Trophoblast cell (in vitro differentiated cells and primary cell): ENCODE results near the gene TMEM101.

Experiments used
- DNase-seq, 2 donors: peaks; one replicate each; pipeline ENCODE4 v3.0.0-alpha.2; 2016
- H2AFZ ChIP-seq: 2 replicates; pipeline ENCODE4 v1.6.1; 2013; ENCODE audit warnings: low read length, moderate library complexity, mild to moderate bottlenecking; ENCODE audit not compliant: insufficient read depth, poor library complexity
- H2AK5ac ChIP-seq: 2 replicates; pipeline ENCODE4 v1.6.1; 2013; ENCODE audit warnings: mild to moderate bottlenecking, low read length
- H2BK120ac ChIP-seq: 2 replicates; pipeline ENCODE4 v1.6.1; 2013; ENCODE audit warnings: low read length, mild to moderate bottlenecking, moderate library complexity; ENCODE audit not compliant: insufficient read depth, poor library complexity
- H2BK12ac ChIP-seq: 2 replicates; pipeline ENCODE4 v1.6.1; 2013; ENCODE audit warnings: mild to moderate bottlenecking, low read length, moderate library complexity
- H2BK5ac ChIP-seq: 2 replicates; pipeline ENCODE4 v1.6.1; 2013; ENCODE audit warnings: low read length, low read depth, moderate library complexity, mild to moderate bottlenecking; ENCODE audit not compliant: poor library complexity
- H3K14ac ChIP-seq: 2 replicates; pipeline ENCODE4 v1.6.1; 2013; ENCODE audit warnings: mild to moderate bottlenecking, low read length
- H3K18ac ChIP-seq: 2 replicates; pipeline ENCODE4 v1.6.1; 2013; ENCODE audit warnings: mild to moderate bottlenecking, low read length
- H3K23ac ChIP-seq: 2 replicates; pipeline ENCODE4 v1.6.1; 2013; ENCODE audit warnings: low read length
- H3K27ac ChIP-seq: 2 replicates; pipeline ENCODE4 v1.5.1; 2013; ENCODE audit warnings: low read depth, mild to moderate bottlenecking, inconsistent platforms, low read length, moderate library complexity
- H3K27me3 ChIP-seq: 2 replicates; pipeline ENCODE4 v1.6.1; 2013; ENCODE audit warnings: inconsistent platforms, mild to moderate bottlenecking, low read length, moderate library complexity; ENCODE audit not compliant: insufficient read depth
- H3K36me3 ChIP-seq, 2 experiments: 1 replicate in 1 of 2; 2 replicates in 1 of 2; pipeline ENCODE4 v1.6.1; 2013; ENCODE audit warnings: low read length in 2 of 2, mild to moderate bottlenecking in 2 of 2, moderate library complexity in 1 of 2; ENCODE audit not compliant: insufficient read depth in 2 of 2, control insufficient read depth in 1 of 2
- H3K4ac ChIP-seq: 2 replicates; pipeline ENCODE4 v1.6.1; 2013; ENCODE audit warnings: low read depth, mild to moderate bottlenecking, low read length, moderate library complexity
- H3K4me1 ChIP-seq, 2 experiments: 1 replicate in 1 of 2; 2 replicates in 1 of 2; pipeline ENCODE4 v1.6.1; 2013; ENCODE audit warnings: low read length in 2 of 2, mild to moderate bottlenecking in 2 of 2, moderate library complexity in 1 of 2; ENCODE audit not compliant: insufficient read depth in 2 of 2, control insufficient read depth in 1 of 2
- H3K4me2 ChIP-seq: 2 replicates; pipeline ENCODE4 v1.6.1; 2013; ENCODE audit warnings: inconsistent platforms, mild to moderate bottlenecking, low read length, moderate library complexity
- H3K4me3 ChIP-seq: 2 replicates; pipeline ENCODE4 v1.5.1; 2013; ENCODE audit warnings: mild to moderate bottlenecking, low read depth, low read length, inconsistent platforms
- H3K79me1 ChIP-seq: one replicate; pipeline ENCODE4 v1.6.1; 2013; ENCODE audit warnings: low read length
- H3K79me2 ChIP-seq: 2 replicates; pipeline ENCODE4 v1.6.1; 2013; ENCODE audit warnings: low read length, mild to moderate bottlenecking; ENCODE audit not compliant: control insufficient read depth, insufficient read depth, poor library complexity
- H3K9ac ChIP-seq: 2 replicates; pipeline ENCODE4 v1.6.1; 2013; ENCODE audit warnings: mild to moderate bottlenecking, low read length
- H3K9me3 ChIP-seq: 2 replicates; pipeline ENCODE4 v1.6.1; 2013; ENCODE audit warnings: low read depth, mild to moderate bottlenecking, control low read depth, inconsistent platforms, low read length; ENCODE audit not compliant: insufficient read depth
- H4K12ac ChIP-seq: 2 replicates; pipeline ENCODE4 v1.6.1; 2013; ENCODE audit warnings: low read depth, mild to moderate bottlenecking, low read length, moderate library complexity
- H4K8ac ChIP-seq: 2 replicates; pipeline ENCODE4 v1.6.1; 2013; ENCODE audit warnings: low read depth, mild to moderate bottlenecking, low read length, moderate library complexity
- H4K91ac ChIP-seq: one replicate; pipeline ENCODE4 v1.6.1; 2013; ENCODE audit warnings: low read depth, mild to moderate bottlenecking, low read length, moderate library complexity
- WGBS: extraction: QIAGEN DNeasy Blood & Tissue Kit; methylation state at CpG from one replicate; pipeline ENCODE4 v1.1.7; 2013; ENCODE audit warnings: missing lambda C conversion rate; ENCODE audit not compliant: insufficient read length, insufficient coverage; ENCODE audit errors: extremely low coverage; 5-methylcytosine and 5-hydroxymethylcytosine counted together

TMEM101 gene

GRCh38 chr17:44030482-44030881 is 15.7 kb upstream of the TMEM101 start:
- Histone ChIP-seq H3K9me3 (no peaks in the 10 kb centered on the region), H4K8ac (no peak overlapping the region), H3K4me2 (no peak overlapping the region), H2AK5ac (no peak overlapping the region), H3K4me1 (no peaks in the 10 kb centered on the region), H3K14ac (no peak overlapping the region), H4K91ac (no peak overlapping the region), H4K12ac (no peak overlapping the region), H2AFZ (no peak overlapping the region), H3K4ac (no peak overlapping the region), H3K4me3 (no peak overlapping the region), H3K18ac (no peak overlapping the region), H2BK120ac (no peak overlapping the region), H3K27ac (no peak overlapping the region), H3K79me2 (no peaks in the 10 kb centered on the region), H2BK5ac (no peak overlapping the region), H3K23ac (no peak overlapping the region), H3K27me3 (no peaks in the 10 kb centered on the region), H3K79me1 (no peaks in the 10 kb centered on the region), H3K9ac (no peak overlapping the region), H3K36me3 (peaks cover 20 to 38% of the 10 kb centered on the region in 2 experiments), H2BK12ac (no peak overlapping the region)
- no CpG with 5 or more reads among the region's 3 CpGs for WGBS
- no peak for DNase-seq

- H3K9me3 ChIP-seq, result no peaks in the 10 kb centered on the region
- H3K23ac ChIP-seq, result no peak overlapping the region
- no peak overlapping the region for H4K12ac ChIP-seq
- H3K14ac ChIP-seq, result no peak overlapping the region
- H3K36me3 ChIP-seq, result peaks cover 24 to 38% of the 10 kb centered on the region in 2 experiments
- no peak overlapping the region for H3K9ac ChIP-seq
- H4K91ac ChIP-seq, result no peak overlapping the region
- no peak overlapping the region for H2BK5ac ChIP-seq
- H3K4me3 ChIP-seq, result no peak overlapping the region
- no peak overlapping the region for H3K18ac ChIP-seq
- no peak overlapping the region for H3K4me2 ChIP-seq
- no peaks in the 10 kb centered on the region for H3K79me1 ChIP-seq
- H2BK120ac ChIP-seq, result no peak overlapping the region
- no peak overlapping the region for H4K8ac ChIP-seq
- no peak for DNase-seq
- H3K4ac ChIP-seq, result no peak overlapping the region
- no peak overlapping the region for H2AK5ac ChIP-seq
- H3K79me2 ChIP-seq, result no peaks in the 10 kb centered on the region
- no peaks in the 10 kb centered on the region for H3K4me1 ChIP-seq
- no peak overlapping the region for H2BK12ac ChIP-seq
- H3K27me3 ChIP-seq, result no peaks in the 10 kb centered on the region
- no peak overlapping the region for H2AFZ ChIP-seq
- WGBS, result no CpG with 5 or more reads among the region's 5 CpGs
- H3K27ac ChIP-seq, result no peak overlapping the region
Observed at GRCh38 chr17:44029736-44030135, 15.0 kb upstream of the TMEM101 start.

GRCh38 chr17:44024853-44025252 is 10.1 kb upstream of the TMEM101 start:
- DNase-seq, result no peak
- Histone ChIP-seq H3K4me2 (no peak overlapping the region), H2BK120ac (no peak overlapping the region), H3K79me2 (no peaks in the 10 kb centered on the region), H3K23ac (no peak overlapping the region), H3K9ac (no peak overlapping the region), H3K36me3 (peaks cover 27 to 40% of the 10 kb centered on the region in 2 experiments), H4K91ac (no peak overlapping the region), H2BK12ac (no peak overlapping the region), H4K8ac (no peak overlapping the region), H4K12ac (no peak overlapping the region), H3K27me3 (no peaks in the 10 kb centered on the region), H2AK5ac (no peak overlapping the region), H2AFZ (no peak overlapping the region), H3K4me1 (no peaks in the 10 kb centered on the region), H3K4ac (no peak overlapping the region), H3K27ac (no peak overlapping the region), H3K9me3 (no peaks in the 10 kb centered on the region), H3K79me1 (no peaks in the 10 kb centered on the region), H3K14ac (no peak overlapping the region), H3K18ac (no peak overlapping the region), H3K4me3 (no peak overlapping the region), H2BK5ac (no peak overlapping the region)
- WGBS, result no CpG with 5 or more reads among the region's 4 CpGs

- Histone ChIP-seq H3K4me3 (no peak overlapping the region), H3K4ac (no peak overlapping the region), H2BK120ac (no peak overlapping the region), H3K36me3 (peaks cover 25 to 37% of the 10 kb centered on the region in 2 experiments), H3K79me2 (no peaks in the 10 kb centered on the region), H4K12ac (no peak overlapping the region), H3K23ac (no peak overlapping the region), H3K9ac (no peak overlapping the region), H3K27me3 (no peaks in the 10 kb centered on the region), H3K18ac (no peak overlapping the region), H3K4me2 (no peak overlapping the region), H4K91ac (no peak overlapping the region), H3K79me1 (no peaks in the 10 kb centered on the region), H3K4me1 (no peaks in the 10 kb centered on the region), H4K8ac (no peak overlapping the region), H2AK5ac (no peak overlapping the region), H3K27ac (no peak overlapping the region), H2AFZ (no peak overlapping the region), H2BK12ac (no peak overlapping the region), H3K9me3 (no peaks in the 10 kb centered on the region), H2BK5ac (no peak overlapping the region), H3K14ac (no peak overlapping the region)
- WGBS, result no CpG with 5 or more reads among the region's 6 CpGs
- no peak for DNase-seq
Observed at GRCh38 chr17:44024271-44024663, 9.5 kb upstream of the TMEM101 start.
